HAP-1 (cell line): Measurements from ENCODE around the gene CDA.

Experiments
- DNase-seq, 2 experiments: peaks; one replicate each; pipeline ENCODE4 v3.0.0-alpha.2; 2016 to 2020; ENCODE audit warnings: low spot score in 2 of 2
- H3K27me3 ChIP-seq: fragments of 250-450 bp; sonication (Bioruptor Pico); 2 replicates; pipeline ENCODE4 v1.5.1; 2020; ENCODE audit warnings: low read depth, mild to moderate bottlenecking, moderate library complexity
- H3K36me3 ChIP-seq: fragments of 250-450 bp; sonication (Bioruptor Pico); replicated peaks from 2 replicates; pipeline ENCODE4 v1.5.1; 2020; ENCODE audit warnings: mild to moderate bottlenecking
- H3K4me1 ChIP-seq: fragments of 250-450 bp; sonication (Bioruptor Pico); 2 replicates; pipeline ENCODE4 v1.5.1; 2020; ENCODE audit warnings: mild to moderate bottlenecking
- H3K4me3 ChIP-seq: fragments of 250-450 bp; sonication (Bioruptor Pico); 2 replicates; pipeline ENCODE4 v1.5.1; 2020; ENCODE audit warnings: mild to moderate bottlenecking, moderate library complexity
- H3K9me3 ChIP-seq: fragments of 250-450 bp; sonication (Bioruptor Pico); 2 replicates; pipeline ENCODE4 v1.5.1; 2020; ENCODE audit warnings: mild to moderate bottlenecking, moderate library complexity
- in situ Hi-C: fragments of 300-500 bp; cut with MboI; formaldehyde crosslinking; loops from 3 replicates; pipeline ENCODE4 v1.14.3; 2020; ENCODE audit warnings: low sequenced_read_pairs, inconsistent platforms, mixed read lengths

Gene CDA

GRCh38 chr1:20615946-20616846, 27.3 kb downstream of the CDA start:
- Histone ChIP-seq H3K9me3 (no peaks in the 10 kb centered on the region), H3K4me1 (peaks cover 15% of the 10 kb centered on the region), H3K36me3 (no peaks in the 10 kb centered on the region), H3K27me3 (no peaks in the 10 kb centered on the region), H3K4me3 (no peak overlapping the region)
- no peak for DNase-seq
- in situ Hi-C loops = no loop called here

DNA sequence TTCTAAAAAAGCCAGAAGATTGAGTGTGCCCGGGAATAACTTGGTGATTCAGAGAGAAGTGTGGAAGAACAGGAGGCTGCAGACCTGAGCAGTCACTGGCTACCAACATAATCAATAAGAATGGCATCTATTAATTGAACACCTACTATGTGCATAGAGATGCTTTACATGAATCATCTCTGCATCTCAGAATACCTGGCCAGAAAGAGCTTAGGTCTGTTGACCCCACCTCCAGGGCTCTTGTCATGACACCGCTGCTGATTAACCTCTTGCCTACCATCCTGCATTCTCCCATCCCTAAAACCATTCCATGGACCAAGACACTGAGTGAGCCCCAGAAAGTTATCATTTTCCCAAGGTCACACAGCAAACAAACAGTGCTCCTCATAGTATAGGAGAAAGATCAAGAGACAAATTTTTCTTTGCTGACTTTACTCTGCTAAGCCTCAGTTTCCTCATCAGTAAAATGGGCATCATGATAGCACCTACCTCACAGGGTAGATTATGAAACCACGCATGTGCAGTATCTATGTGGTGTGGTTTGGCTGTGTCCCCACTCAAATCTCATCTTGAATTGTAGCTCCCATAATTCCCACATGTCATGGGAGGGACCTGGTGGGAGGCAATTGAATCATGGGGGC, 28.1 kb downstream of the CDA start:
- H3K9me3 ChIP-seq = no peaks in the 10 kb centered on the region
- no peak overlapping the region for H3K4me3 ChIP-seq
- no peaks in the 10 kb centered on the region for H3K36me3 ChIP-seq
- H3K27me3 ChIP-seq = no peaks in the 10 kb centered on the region
- no peak for DNase-seq
- H3K4me1 ChIP-seq = peaks cover 15% of the 10 kb centered on the region
- in situ Hi-C loops = no loop called here

DNA sequence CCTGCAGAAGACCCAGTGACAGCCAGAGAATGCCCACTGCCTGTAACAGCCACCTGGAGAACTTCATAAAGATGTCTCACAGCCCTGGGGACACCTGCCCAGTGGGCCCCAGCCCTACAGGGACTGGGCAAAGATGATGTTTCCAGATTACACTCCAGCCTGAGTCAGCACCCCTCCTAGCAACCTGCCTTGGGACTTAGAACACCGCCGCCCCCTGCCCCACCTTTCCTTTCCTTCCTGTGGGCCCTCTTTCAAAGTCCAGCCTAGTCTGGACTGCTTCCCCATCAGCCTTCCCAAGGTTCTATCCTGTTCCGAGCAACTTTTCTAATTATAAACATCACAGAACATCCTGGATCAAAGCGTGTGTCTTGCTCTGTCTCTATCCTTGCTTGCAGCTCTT, 29.7 kb downstream of the CDA start:
- H3K4me3 ChIP-seq = no peak overlapping the region
- no peaks in the 10 kb centered on the region for H3K36me3 ChIP-seq
- peaks cover 4% of the 10 kb centered on the region for H3K4me1 ChIP-seq
- H3K9me3 ChIP-seq = no peaks in the 10 kb centered on the region
- no peaks in the 10 kb centered on the region for H3K27me3 ChIP-seq
- DNase-seq = no peak
- in situ Hi-C loops = no loop called here

GRCh38 chr1:20619999-20620398, 31.1 kb downstream of the CDA start:
- Histone ChIP-seq H3K9me3 (no peaks in the 10 kb centered on the region), H3K4me3 (no peak overlapping the region), H3K4me1 (peaks cover under 1% of the 10 kb centered on the region), H3K27me3 (no peaks in the 10 kb centered on the region), H3K36me3 (no peaks in the 10 kb centered on the region)
- in situ Hi-C loops = no loop called here
- DNase-seq = no peak

DNA sequence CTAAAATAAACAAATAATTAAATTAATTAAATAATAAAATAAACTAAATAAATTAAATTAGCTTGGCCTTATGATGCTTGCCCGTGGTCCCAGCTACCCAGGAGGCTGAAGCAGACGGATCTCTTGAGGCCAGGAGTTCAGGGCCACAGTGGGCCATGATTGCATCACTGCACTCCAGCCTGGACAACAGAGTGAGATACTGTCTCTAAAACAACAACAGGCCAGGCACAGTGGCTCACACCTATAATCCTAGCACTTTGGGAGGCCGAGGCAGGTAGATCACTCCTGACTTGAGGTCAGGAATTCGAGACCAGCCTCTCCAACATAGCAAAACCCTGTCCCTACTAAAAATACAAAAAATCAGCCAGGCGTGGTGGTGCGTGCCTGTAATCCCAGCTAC, 32.1 kb downstream of the CDA start:
- Histone ChIP-seq H3K27me3 (no peaks in the 10 kb centered on the region), H3K4me3 (no peak overlapping the region), H3K36me3 (no peaks in the 10 kb centered on the region), H3K9me3 (no peaks in the 10 kb centered on the region), H3K4me1 (peaks cover 8% of the 10 kb centered on the region)
- in situ Hi-C loops = no loop called here
- DNase-seq = no peak

GRCh38 chr1:20624709-20625108, 35.8 kb downstream of the CDA start:
- H3K4me3 ChIP-seq = no peak overlapping the region
- H3K36me3 ChIP-seq = no peaks in the 10 kb centered on the region
- in situ Hi-C loops = no loop called here
- peaks cover 14% of the 10 kb centered on the region for H3K4me1 ChIP-seq
- no peaks in the 10 kb centered on the region for H3K27me3 ChIP-seq
- no peak for DNase-seq
- no peaks in the 10 kb centered on the region for H3K9me3 ChIP-seq

GRCh38 chr1:20625176-20626097, 36.5 kb downstream of the CDA start:
- Histone ChIP-seq H3K4me1 (peaks cover 14% of the 10 kb centered on the region), H3K9me3 (no peaks in the 10 kb centered on the region), H3K27me3 (no peaks in the 10 kb centered on the region), H3K36me3 (no peaks in the 10 kb centered on the region), H3K4me3 (no peak overlapping the region)
- DNase-seq = peak; percentile 38 to 53
- in situ Hi-C loops = no loop called here

GRCh38 chr1:20626098-20626427, 37.2 kb downstream of the CDA start:
- H3K4me1 ChIP-seq = peaks cover 14% of the 10 kb centered on the region
- no peaks in the 10 kb centered on the region for H3K27me3 ChIP-seq
- no peak for DNase-seq
- H3K36me3 ChIP-seq = no peaks in the 10 kb centered on the region
- no peaks in the 10 kb centered on the region for H3K9me3 ChIP-seq
- H3K4me3 ChIP-seq = no peak overlapping the region
- in situ Hi-C loops = no loop called here

DNA sequence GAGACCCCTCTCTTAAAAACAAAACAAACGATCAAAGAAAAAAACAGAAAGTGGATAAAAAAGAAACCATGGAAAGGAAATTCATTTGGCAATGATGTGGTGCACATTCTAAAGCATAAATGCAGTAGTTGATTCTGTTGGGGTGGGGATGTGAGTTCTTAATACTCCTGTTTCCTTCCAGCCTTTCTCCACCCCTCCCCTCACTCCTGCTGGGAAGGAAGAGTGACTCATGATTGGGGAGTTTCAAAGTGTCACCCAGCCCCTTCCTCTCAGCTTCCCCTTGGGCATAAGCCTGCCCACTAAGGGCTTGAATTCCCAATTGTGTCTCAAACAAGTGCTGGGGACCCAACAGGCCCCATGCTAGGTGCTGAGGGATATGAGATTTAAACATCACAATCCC, 37.6 kb downstream of the CDA start:
- in situ Hi-C loops = no loop called here
- peaks cover 14% of the 10 kb centered on the region for H3K4me1 ChIP-seq
- no peaks in the 10 kb centered on the region for H3K27me3 ChIP-seq
- H3K36me3 ChIP-seq = no peaks in the 10 kb centered on the region
- no peak for DNase-seq
- H3K9me3 ChIP-seq = no peaks in the 10 kb centered on the region
- H3K4me3 ChIP-seq = no peak overlapping the region

- Histone ChIP-seq H3K36me3 (no peaks in the 10 kb centered on the region), H3K4me3 (no peak overlapping the region), H3K4me1 (peaks cover 24% of the 10 kb centered on the region), H3K9me3 (no peaks in the 10 kb centered on the region), H3K27me3 (no peaks in the 10 kb centered on the region)
- in situ Hi-C loops = no loop called here
- DNase-seq = no peak
Observed at GRCh38 chr1:20630729-20631128, 41.8 kb downstream of the CDA start.

DNA sequence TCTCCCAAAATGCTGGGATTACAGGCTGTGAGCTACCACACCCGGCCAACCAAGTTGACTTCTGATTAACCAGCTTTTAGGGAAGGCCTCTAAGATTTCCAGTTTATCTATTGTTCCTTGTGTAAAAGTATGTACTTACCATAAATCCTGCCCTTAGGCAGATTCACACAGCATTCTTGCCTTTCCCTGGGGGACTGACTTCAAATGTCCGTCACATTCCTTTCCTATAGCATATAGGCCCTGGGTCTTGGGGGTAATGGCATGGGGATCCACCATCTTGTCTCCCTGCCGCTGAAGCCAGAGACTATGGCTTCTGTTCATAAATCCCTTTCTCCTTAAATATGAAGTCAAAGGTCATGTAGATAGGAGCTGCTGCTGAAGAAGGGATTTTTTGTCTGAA, 43.5 kb downstream of the CDA start:
- H3K27me3 ChIP-seq = no peaks in the 10 kb centered on the region
- no peaks in the 10 kb centered on the region for H3K9me3 ChIP-seq
- no peak overlapping the region for H3K4me3 ChIP-seq
- no peaks in the 10 kb centered on the region for H3K36me3 ChIP-seq
- peaks cover 23% of the 10 kb centered on the region for H3K4me1 ChIP-seq
- DNase-seq = peak; percentile 72 to 75
- in situ Hi-C loops = no loop called here

DNA sequence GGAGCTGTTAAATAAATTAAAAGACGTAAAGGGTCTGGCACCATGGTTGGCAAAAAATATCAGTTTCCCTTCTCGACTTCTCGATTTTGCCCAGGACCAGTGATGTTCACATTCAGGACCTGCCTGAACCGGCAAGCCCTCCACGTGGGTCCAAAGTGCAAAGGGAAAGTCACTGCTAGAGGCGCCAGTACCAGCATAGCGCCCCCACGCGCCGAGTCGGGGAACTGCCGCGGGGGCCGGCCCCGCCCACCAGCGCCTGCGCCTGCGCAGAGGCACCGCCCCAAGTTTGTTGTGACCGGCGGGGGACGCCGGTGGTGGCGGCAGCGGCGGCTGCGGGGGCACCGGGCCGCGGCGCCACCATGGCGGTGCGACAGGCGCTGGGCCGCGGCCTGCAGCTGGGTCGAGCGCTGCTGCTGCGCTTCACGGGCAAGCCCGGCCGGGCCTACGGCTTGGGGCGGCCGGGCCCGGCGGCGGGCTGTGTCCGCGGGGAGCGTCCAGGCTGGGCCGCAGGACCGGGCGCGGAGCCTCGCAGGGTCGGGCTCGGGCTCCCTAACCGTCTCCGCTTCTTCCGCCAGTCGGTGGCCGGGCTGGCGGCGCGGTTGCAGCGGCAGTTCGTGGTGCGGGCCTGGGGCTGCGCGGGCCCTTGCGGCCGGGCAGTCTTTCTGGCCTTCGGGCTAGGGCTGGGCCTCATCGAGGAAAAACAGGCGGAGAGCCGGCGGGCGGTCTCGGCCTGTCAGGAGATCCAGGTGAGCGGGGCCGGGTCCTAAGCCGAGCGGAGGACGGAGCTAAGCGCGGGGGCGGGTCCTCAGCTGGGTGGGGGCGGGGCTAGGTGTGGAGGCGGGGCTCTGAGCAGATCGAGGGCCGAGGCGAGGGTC, 44.5 kb downstream of the CDA start, which contains the start of gene PINK1:
Gene PINK1, plus strand, starts transcription at position 269 of the 875 bp plus-strand sequence. Its CDS starts 91 bp downstream, at position 360.
- in situ Hi-C loops = no loop called here
- no peaks in the 10 kb centered on the region for H3K9me3 ChIP-seq
- DNase-seq = peak; percentile 68 to 88
- H3K36me3 ChIP-seq = peaks cover 4% of the 10 kb centered on the region; the same call in 1 of the 2 replicates
- peaks cover 19% of the 10 kb centered on the region for H3K4me1 ChIP-seq
- no peaks in the 10 kb centered on the region for H3K27me3 ChIP-seq
- H3K4me3 ChIP-seq = peak within 1 kb of the TSS; percentile 48

- no peaks in the 10 kb centered on the region for H3K27me3 ChIP-seq
- peaks cover 6% of the 10 kb centered on the region for H3K36me3 ChIP-seq
- in situ Hi-C loops = no loop called here
- H3K9me3 ChIP-seq = no peaks in the 10 kb centered on the region
- peaks cover 19% of the 10 kb centered on the region for H3K4me1 ChIP-seq
- peak overlapping the region; percentile 48 for H3K4me3 ChIP-seq
- DNase-seq = no peak
Observed at GRCh38 chr1:20634065-20634593, 45.2 kb downstream of the CDA start.
